ENCODE measurements around the gene HACL1. TPM values are rescaled to one million over a fixed set of nuclear protein-coding genes. Genes with fewer than 3 reads are reported as not detected.

The HACL1 gene
- total RNA-seq, 1 experiment from 2014 or later, result 28.7 TPM

GRCh38 chr3:15645246-15645645 lies 43.9 kb upstream of the HACL1 start:
- H3K9me3 ChIP-seq (ENCODE audit: insufficient read depth, low read depth), result peaks cover 10% of the 10 kb centered on the region; the same call in 1 of the 2 replicates
- no TSS peak for BruUV-seq (replicated peaks)
- H3K79me2 ChIP-seq (ENCODE audit: low read depth), result no peaks in the 10 kb centered on the region
- intact Hi-C loops (cut with micrococcal nuclease; ENCODE audit: unreplicated experiment), result no loop called here
- no peaks in the 10 kb centered on the region for H4K20me1 ChIP-seq (ENCODE audit: insufficient read depth)
- POLR2A ChIA-PET (ENCODE audit: unreplicated experiment), result no interaction called here
- no peak for TF ChIP-seq CTCF (conservative IDR thresholded peaks at IDR 0.05)
- TF ChIP-seq EZH2 (IDR thresholded peaks at IDR 0.05; ENCODE audit: low read depth), result no peak
- peak overlapping the region; percentile 32; the same call in 1 of the 2 replicates for H3K4me3 ChIP-seq
- H3K9me2 ChIP-seq (ENCODE audit: insufficient read depth), result no peaks in the 10 kb centered on the region
- CTCF ChIA-PET, result interaction anchor here (0.7 kb wide), 1 partner anchor 17 kb away, joined by 3 read pairs; no protein-coding TSS in a partner anchor
- H3F3A ChIP-seq (ENCODE audit: insufficient read depth, low read depth), result peaks cover 40% of the 10 kb centered on the region
- H3K27ac ChIP-seq, result peak overlapping the region; percentile 82
- no peaks in the 10 kb centered on the region for H3K36me3 ChIP-seq (ENCODE audit: low read depth)
- no peak for DNase-seq
- no peaks in the 10 kb centered on the region for H3K27me3 ChIP-seq (ENCODE audit: insufficient read depth, low read depth)
- H2AFZ ChIP-seq, result peak overlapping the region; percentile 44
- peak overlapping the region; percentile 73 for H3K4me2 ChIP-seq
- peaks cover 40% of the 10 kb centered on the region for H3K4me1 ChIP-seq (replicated peaks; ENCODE audit: insufficient read depth)

DNA sequence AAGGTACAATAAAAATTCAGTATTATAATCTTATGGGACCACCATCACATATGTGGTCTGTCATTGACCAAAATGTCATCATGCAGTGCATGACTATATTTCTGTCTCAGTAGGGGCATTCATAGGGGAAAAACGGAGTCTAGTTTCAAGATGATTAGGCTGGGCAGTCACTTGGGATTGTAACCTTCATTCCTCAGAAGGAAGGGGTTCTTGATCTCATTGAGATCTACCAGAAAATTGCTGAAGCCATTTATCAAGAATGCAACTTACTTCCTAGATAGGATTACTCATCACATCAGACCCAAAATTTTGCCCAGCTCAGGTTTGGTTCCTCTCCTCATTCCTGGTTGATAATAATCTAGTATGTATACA lies 37.5 kb upstream of the HACL1 start:
- Histone ChIP-seq H3K9me3 (ENCODE audit: insufficient read depth, low read depth) (no peaks in the 10 kb centered on the region; the same call in 1 of the 2 replicates), H4K20me1 (ENCODE audit: insufficient read depth) (no peaks in the 10 kb centered on the region), H3F3A (ENCODE audit: insufficient read depth, low read depth) (peaks cover 41% of the 10 kb centered on the region), H3K79me2 (ENCODE audit: low read depth) (no peaks in the 10 kb centered on the region; the same call in 1 of the 2 replicates), H2AFZ (no peak overlapping the region), H3K4me1 (replicated peaks; ENCODE audit: insufficient read depth) (peaks cover 54% of the 10 kb centered on the region), H3K27ac (no peak overlapping the region), H3K4me3 (no peak overlapping the region), H3K36me3 (ENCODE audit: low read depth) (no peaks in the 10 kb centered on the region), H3K4me2 (no peak overlapping the region), H3K27me3 (ENCODE audit: insufficient read depth, low read depth) (no peaks in the 10 kb centered on the region), H3K9me2 (ENCODE audit: insufficient read depth) (no peaks in the 10 kb centered on the region)
- intact Hi-C loops (cut with micrococcal nuclease; ENCODE audit: unreplicated experiment), result loop anchor here (5.0 to 10.0 kb wide), 2 partner anchors 37 to 606 kb away; partner anchors contain the start of genes BTD and HACL1
- DNase-seq, result no peak
- BruUV-seq (replicated peaks), result no TSS peak
- ChIA-PET POLR2A (ENCODE audit: unreplicated experiment) (interaction anchor here (0.6 kb wide), 1 partner anchor 9 kb away, joined by 6 read pairs; no protein-coding TSS in a partner anchor), CTCF (no interaction called here)
- TF ChIP-seq CTCF (conservative IDR thresholded peaks at IDR 0.05), result no peak
- TF ChIP-seq EZH2 (IDR thresholded peaks at IDR 0.05; ENCODE audit: low read depth), result no peak

- H3K79me2 ChIP-seq (ENCODE audit: low read depth), result no peaks in the 10 kb centered on the region; the same call in 1 of the 2 replicates
- H3K27ac ChIP-seq, result peak overlapping the region; percentile 95
- intact Hi-C loops (cut with micrococcal nuclease; ENCODE audit: unreplicated experiment), result loop anchor here (5.0 to 10.0 kb wide), 2 partner anchors 36 to 606 kb away; partner anchors contain the start of genes BTD and HACL1
- no peak overlapping the region for H3K4me2 ChIP-seq
- no peaks in the 10 kb centered on the region for H3K9me2 ChIP-seq (ENCODE audit: insufficient read depth)
- no peaks in the 10 kb centered on the region for H3K36me3 ChIP-seq (ENCODE audit: low read depth)
- no peak overlapping the region for H2AFZ ChIP-seq
- no TSS peak for BruUV-seq (replicated peaks)
- H3K4me1 ChIP-seq (replicated peaks; ENCODE audit: insufficient read depth), result peaks cover 59% of the 10 kb centered on the region
- H3K9me3 ChIP-seq (ENCODE audit: insufficient read depth, low read depth), result no peaks in the 10 kb centered on the region; the same call in 1 of the 2 replicates
- H3K4me3 ChIP-seq, result no peak overlapping the region
- H3F3A ChIP-seq (ENCODE audit: insufficient read depth, low read depth), result peaks cover 46% of the 10 kb centered on the region
- POLR2A ChIA-PET (ENCODE audit: unreplicated experiment), result no interaction called here
- no peak for TF ChIP-seq CTCF (conservative IDR thresholded peaks at IDR 0.05)
- TF ChIP-seq EZH2 (IDR thresholded peaks at IDR 0.05; ENCODE audit: low read depth), result no peak
- no peaks in the 10 kb centered on the region for H4K20me1 ChIP-seq (ENCODE audit: insufficient read depth)
- H3K27me3 ChIP-seq (ENCODE audit: insufficient read depth, low read depth), result no peaks in the 10 kb centered on the region
- CTCF ChIA-PET, result no interaction called here
- no peak for DNase-seq
Measured at GRCh38 chr3:15638193-15638890, 37.0 kb upstream of the HACL1 start.

Data from PC-9 (cell line).